Measurements from ENCODE around the gene SLC25A41. TPM values are rescaled to one million over a fixed set of nuclear protein-coding genes. Genes with fewer than 3 reads are reported as not detected.

The SLC25A41 gene
- total RNA-seq, 1 donor: not detected

DNA sequence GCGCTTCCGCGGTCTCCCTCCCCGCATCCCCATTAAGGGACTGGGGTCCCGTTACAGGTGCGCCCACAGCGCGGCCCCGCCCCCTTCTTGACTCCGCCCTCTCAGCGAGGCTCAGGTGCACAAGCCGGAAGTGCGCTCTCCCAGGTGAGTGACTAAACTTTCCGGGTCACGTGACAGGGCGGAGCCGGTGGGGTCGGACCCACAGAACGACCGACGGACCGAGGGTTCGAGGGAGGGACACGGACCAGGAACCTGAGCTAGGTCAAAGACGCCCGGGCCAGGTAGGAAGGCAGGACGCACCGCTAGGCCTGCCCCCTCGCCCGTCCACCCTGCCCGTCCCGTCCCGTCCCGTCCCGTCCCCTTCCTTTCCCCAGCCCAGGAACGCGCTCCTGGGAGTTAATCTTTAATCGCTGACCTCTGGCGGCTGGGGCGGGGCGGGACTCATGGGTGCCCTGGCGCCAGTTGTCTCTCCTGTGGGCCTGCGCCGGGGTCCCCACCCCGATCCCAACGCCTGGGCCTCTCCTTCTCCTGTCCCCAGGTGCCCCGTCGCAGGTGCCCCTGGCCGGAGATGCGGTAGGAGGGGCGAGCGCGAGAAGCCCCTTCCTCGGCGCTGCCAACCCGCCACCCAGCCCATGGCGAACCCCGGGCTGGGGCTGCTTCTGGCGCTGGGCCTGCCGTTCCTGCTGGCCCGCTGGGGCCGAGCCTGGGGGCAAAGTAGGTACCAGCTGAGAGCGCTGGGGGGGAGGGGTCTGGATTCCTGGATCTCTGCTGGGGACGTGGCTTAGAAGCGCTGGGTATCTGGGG, 30.7 kb upstream of the SLC25A41 start, which contains the start of gene CRB3:
Gene CRB3 (plus strand): TSS at position 202 of the 804 bp plus-strand sequence. CDS start 431 bp downstream, at position 633.
- TF ChIP-seq, protein P1, sequence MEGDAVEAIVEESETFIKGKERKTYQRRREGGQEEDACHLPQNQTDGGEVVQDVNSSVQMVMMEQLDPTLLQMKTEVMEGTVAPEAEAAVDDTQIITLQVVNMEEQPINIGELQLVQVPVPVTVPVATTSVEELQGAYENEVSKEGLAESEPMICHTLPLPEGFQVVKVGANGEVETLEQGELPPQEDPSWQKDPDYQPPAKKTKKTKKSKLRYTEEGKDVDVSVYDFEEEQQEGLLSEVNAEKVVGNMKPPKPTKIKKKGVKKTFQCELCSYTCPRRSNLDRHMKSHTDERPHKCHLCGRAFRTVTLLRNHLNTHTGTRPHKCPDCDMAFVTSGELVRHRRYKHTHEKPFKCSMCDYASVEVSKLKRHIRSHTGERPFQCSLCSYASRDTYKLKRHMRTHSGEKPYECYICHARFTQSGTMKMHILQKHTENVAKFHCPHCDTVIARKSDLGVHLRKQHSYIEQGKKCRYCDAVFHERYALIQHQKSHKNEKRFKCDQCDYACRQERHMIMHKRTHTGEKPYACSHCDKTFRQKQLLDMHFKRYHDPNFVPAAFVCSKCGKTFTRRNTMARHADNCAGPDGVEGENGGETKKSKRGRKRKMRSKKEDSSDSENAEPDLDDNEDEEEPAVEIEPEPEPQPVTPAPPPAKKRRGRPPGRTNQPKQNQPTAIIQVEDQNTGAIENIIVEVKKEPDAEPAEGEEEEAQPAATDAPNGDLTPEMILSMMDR (IDR thresholded peaks at IDR 0.05; ENCODE audit: insufficient read depth, low read depth, low read length): no peak
- DNase-seq (ENCODE audit: low read depth): no peak
- H3K4me3 ChIP-seq (ENCODE audit: low read depth, low read length): no peak within 1 kb of the TSS

DNA sequence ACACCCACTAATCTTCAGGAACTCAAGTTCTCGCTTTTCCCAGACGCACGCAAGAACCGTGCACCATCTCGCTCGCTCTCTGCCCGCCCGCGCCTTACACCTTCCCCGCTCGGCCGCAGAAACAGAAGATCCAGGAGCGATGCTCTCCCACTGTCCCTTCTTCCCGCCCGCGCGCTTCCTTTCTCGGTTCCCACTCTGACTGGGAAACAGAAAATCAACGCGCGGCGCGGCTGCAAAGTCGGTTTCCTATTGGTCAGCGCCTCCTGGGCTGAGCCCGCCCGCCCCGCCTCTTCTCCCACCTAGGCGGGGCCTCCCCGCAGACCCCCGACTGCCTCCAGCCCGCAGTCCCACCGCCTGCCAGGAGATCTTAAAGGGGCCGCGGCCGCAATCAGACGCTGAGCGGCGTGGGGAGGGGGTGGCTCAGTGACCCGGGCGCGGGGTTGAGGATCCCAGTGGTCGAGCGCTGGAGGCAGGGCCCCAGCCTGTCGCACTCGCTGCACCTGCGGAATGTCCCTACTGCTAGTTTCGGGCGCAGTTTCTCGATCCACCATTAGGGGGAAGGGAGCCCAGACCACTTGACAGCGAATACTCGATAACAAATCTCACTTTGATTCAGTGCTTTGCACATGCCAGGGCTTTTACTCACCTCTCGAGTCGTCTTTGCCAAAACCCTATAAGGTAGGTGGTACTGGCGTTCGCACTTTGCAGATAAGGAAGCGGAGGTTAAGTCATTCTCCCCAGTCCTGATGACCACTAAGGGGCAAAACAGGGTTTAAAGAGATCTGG, 26.7 kb upstream of the SLC25A41 start:
- H3K4me3 ChIP-seq (ENCODE audit: low read depth, low read length): peak overlapping the region; percentile 77
- TF ChIP-seq, protein P1 (IDR thresholded peaks at IDR 0.05; ENCODE audit: insufficient read depth, low read depth, low read length): peak; percentile 60
- peak; percentile 97 for DNase-seq (ENCODE audit: low read depth)

DNA sequence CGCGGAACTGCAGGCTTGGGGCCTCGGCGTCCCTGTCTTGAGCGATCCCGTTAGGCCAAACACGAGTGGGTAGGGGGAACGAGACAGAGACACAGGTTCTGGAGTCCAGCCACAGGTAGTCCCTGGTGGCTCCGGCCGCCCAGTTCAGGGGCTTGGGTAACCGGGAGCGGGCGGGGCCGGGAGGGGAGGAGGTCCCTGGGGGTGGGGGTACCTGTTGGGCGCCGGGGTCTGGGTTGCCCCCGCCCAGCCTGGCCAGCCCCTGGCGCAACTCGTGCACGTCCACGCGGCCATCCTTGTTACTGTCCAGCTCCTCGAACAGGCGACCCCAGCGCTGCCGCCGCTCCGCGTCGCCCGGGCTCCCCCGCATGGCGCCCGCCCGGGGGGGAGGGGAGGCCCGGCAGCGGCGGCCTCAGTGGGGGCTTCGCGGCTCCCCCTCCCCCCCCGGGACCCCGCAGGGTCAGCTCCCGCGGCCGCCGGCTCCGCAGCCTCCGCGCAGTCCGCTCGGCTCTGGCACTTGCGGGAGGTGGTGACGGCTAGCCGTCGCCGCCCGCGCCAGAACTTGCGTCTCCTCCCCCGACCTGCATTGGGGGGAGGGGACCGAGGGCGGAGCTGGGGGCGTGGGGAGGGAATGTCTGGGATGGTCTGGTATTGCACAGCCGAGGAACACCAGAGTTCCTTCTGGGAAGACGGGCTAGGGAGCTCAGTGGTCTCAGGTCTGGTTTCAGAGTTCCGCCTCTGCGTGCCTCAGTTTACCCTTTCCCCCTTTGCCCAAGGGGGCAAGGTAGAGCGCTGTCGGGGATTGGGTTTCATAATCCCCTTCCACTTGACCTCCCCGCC, 25.9 kb upstream of the SLC25A41 start, which contains the start of gene SLC25A23:
Gene SLC25A23 (minus strand): TSS at position 531 of the 837 bp plus-strand sequence. CDS start 164 bp downstream, at position 367.
- peak; percentile 70 for DNase-seq (ENCODE audit: low read depth)
- peak within 1 kb of the TSS; percentile 77 for H3K4me3 ChIP-seq (ENCODE audit: low read depth, low read length)
- TF ChIP-seq, protein P1 (IDR thresholded peaks at IDR 0.05; ENCODE audit: insufficient read depth, low read depth, low read length): no peak

DNA sequence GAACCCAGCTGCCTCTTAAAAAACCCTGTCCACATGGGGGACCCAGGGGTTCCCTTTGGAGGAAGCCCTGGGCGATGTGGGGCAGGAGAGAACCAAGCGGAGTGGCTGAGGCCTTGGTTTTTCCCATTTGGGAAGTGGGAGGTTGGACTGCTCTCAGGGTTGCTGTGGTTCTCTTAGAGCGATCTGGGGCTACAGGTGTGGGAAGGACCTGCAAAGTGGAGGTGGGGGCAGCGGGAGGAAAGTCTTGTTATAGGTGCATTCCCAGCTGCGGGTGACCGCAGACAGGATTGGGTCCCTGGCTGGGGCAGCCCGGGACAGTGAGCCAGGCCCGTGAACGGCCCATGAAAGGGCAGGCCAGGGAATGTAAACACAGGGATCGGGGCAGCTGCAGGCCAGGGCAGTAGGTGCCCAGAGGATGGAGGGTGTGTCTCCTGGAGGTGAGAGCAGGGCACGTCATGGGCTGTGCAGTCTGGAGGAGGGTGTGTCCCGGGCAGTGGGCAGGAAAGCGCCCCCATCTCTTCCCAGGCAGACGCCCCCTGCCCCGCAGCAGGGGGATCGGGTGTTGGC, 25.2 kb upstream of the SLC25A41 start:
- TF ChIP-seq, protein P1 (IDR thresholded peaks at IDR 0.05; ENCODE audit: insufficient read depth, low read depth, low read length): no peak
- no peak for DNase-seq (ENCODE audit: low read depth)

DNA sequence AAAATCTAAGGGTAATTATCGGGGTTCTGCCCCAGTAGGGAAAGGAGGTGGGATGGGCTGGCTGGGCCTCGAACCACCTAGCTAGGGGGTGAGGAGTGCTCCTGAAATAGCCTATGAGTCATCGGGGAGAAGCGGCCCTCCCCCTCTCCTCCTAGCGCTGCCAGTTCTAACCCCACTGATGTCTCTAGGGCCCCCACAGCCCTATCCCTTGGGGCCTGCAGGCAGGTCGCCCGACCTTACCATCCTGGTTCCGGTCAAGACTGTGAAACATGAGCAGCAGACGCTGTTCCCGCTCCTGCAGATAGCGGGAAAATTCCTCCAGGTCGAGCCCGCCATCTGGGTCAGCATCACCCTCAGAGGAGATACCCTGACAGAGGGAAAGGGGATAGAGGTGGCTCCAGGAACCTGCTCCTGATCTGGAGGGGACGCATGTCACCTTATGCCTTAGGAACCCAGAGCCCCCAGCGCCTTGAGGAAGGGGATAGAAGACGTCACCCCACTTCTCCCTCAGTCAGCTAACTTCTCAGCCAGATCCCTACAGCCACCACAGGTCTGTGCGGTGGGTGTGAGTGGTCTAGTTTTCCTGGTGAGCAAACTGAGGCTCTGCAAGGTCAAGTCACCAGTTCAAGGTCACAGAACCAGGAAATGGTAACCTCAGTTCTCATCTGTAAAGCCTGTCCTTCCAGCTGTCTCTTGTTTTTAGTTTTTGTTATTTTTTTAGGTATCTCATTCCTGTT, 24.6 kb upstream of the SLC25A41 start:
- TF ChIP-seq, protein P1 (IDR thresholded peaks at IDR 0.05; ENCODE audit: insufficient read depth, low read depth, low read length): no peak
- no peak for DNase-seq (ENCODE audit: low read depth)
- H3K4me3 ChIP-seq (ENCODE audit: low read depth, low read length): no peak overlapping the region

More for the DNA sequence above, 25.2 kb upstream of the SLC25A41 start:
- peak overlapping the region; percentile 77 for H3K4me3 ChIP-seq (ENCODE audit: low read depth, low read length)
